T-helper 1 cell treated with Interleukin-12 subunit alpha and Interleukin-12 subunit beta and Interleukin-4 antibody, amounts not matched to agents 30 μg/mL and 1 μg/mL, for 36 hours (primary cell): ENCODE measurements around the gene LSAMP.

Source experiments
- H3K27ac Mint-ChIP-seq: one replicate; pipeline ENCODE4 v1.8.0; 2021; ENCODE audit warnings: mild to moderate bottlenecking, mixed read lengths
- H3K27me3 Mint-ChIP-seq: one replicate; pipeline ENCODE4 v1.8.0; 2021; ENCODE audit warnings: low read depth, mixed read lengths
- H3K36me3 Mint-ChIP-seq: one replicate; pipeline ENCODE4 v1.8.0; 2021; ENCODE audit warnings: low read depth, mixed read lengths
- H3K4me1 Mint-ChIP-seq: one replicate; pipeline ENCODE4 v1.8.0; 2021; ENCODE audit warnings: low read depth, mixed read lengths
- H3K4me3 Mint-ChIP-seq: one replicate; pipeline ENCODE4 v1.8.0; 2021; ENCODE audit warnings: mild to moderate bottlenecking, moderate library complexity, mixed read lengths
- H3K9me3 Mint-ChIP-seq: one replicate; pipeline ENCODE4 v1.8.0; 2021; ENCODE audit warnings: mixed read lengths

Gene LSAMP

GRCh38 chr3:116350119-116350733 is 95.1 kb downstream of the LSAMP start:
- Mint-ChIP-seq H3K9me3 (no peaks in the 10 kb centered on the region), H3K27ac (no peak overlapping the region), H3K27me3 (no peaks in the 10 kb centered on the region), H3K4me3 (no peak overlapping the region), H3K4me1 (no peaks in the 10 kb centered on the region), H3K36me3 (no peaks in the 10 kb centered on the region)

DNA sequence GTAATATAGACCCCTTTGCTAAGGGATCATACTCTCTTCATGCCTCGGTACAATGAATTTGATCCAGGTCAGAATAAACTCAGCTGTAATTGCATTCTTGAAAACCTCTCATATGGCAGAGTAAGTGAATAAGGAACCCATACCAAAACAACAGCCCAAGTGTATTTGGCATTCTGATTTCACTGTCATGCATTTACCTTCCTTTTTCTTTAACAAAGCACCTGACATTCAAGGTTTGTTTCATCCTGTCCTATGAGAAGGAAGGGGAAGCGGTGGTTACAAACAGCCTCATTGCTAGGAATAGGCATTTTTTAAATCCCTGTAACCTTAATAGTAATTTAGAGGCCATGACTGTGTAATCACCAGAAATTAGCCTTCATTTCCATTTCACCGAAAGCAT is 97.1 kb downstream of the LSAMP start:
- Mint-ChIP-seq H3K27ac (no peak overlapping the region), H3K27me3 (no peaks in the 10 kb centered on the region), H3K36me3 (no peaks in the 10 kb centered on the region), H3K4me3 (no peak overlapping the region), H3K4me1 (no peaks in the 10 kb centered on the region), H3K9me3 (no peaks in the 10 kb centered on the region)

- no peaks in the 10 kb centered on the region for H3K9me3 Mint-ChIP-seq
- no peak overlapping the region for H3K27ac Mint-ChIP-seq
- no peak overlapping the region for H3K4me3 Mint-ChIP-seq
- H3K36me3 Mint-ChIP-seq, result no peaks in the 10 kb centered on the region
- H3K27me3 Mint-ChIP-seq, result no peaks in the 10 kb centered on the region
- no peaks in the 10 kb centered on the region for H3K4me1 Mint-ChIP-seq
Observed at GRCh38 chr3:116342499-116342898, 102.8 kb downstream of the LSAMP start.

- no peak overlapping the region for H3K27ac Mint-ChIP-seq
- H3K36me3 Mint-ChIP-seq, result no peaks in the 10 kb centered on the region
- H3K27me3 Mint-ChIP-seq, result no peaks in the 10 kb centered on the region
- no peaks in the 10 kb centered on the region for H3K9me3 Mint-ChIP-seq
- H3K4me1 Mint-ChIP-seq, result no peaks in the 10 kb centered on the region
- no peak overlapping the region for H3K4me3 Mint-ChIP-seq
Observed at GRCh38 chr3:116341899-116342298, 103.4 kb downstream of the LSAMP start.

GRCh38 chr3:116341381-116341780 is 103.9 kb downstream of the LSAMP start:
- Mint-ChIP-seq H3K4me3 (no peak overlapping the region), H3K36me3 (no peaks in the 10 kb centered on the region), H3K27ac (no peak overlapping the region), H3K27me3 (no peaks in the 10 kb centered on the region), H3K4me1 (no peaks in the 10 kb centered on the region), H3K9me3 (no peaks in the 10 kb centered on the region)

- Mint-ChIP-seq H3K4me1 (no peaks in the 10 kb centered on the region), H3K27me3 (no peaks in the 10 kb centered on the region), H3K27ac (no peak overlapping the region), H3K9me3 (no peaks in the 10 kb centered on the region), H3K4me3 (no peak overlapping the region), H3K36me3 (no peaks in the 10 kb centered on the region)
Observed at GRCh38 chr3:116340680-116341216, 104.5 kb downstream of the LSAMP start.

- Mint-ChIP-seq H3K9me3 (no peaks in the 10 kb centered on the region), H3K27me3 (no peaks in the 10 kb centered on the region), H3K4me1 (no peaks in the 10 kb centered on the region), H3K27ac (no peak overlapping the region), H3K4me3 (no peak overlapping the region), H3K36me3 (no peaks in the 10 kb centered on the region)
Observed at GRCh38 chr3:116339441-116340028, 105.8 kb downstream of the LSAMP start.

GRCh38 chr3:116338713-116339112 is 106.6 kb downstream of the LSAMP start:
- Mint-ChIP-seq H3K4me3 (no peak overlapping the region), H3K4me1 (no peaks in the 10 kb centered on the region), H3K27me3 (no peaks in the 10 kb centered on the region), H3K9me3 (no peaks in the 10 kb centered on the region), H3K27ac (no peak overlapping the region), H3K36me3 (no peaks in the 10 kb centered on the region)

GRCh38 chr3:116337229-116337628 is 108.1 kb downstream of the LSAMP start:
- no peak overlapping the region for H3K4me3 Mint-ChIP-seq
- H3K9me3 Mint-ChIP-seq, result no peaks in the 10 kb centered on the region
- H3K4me1 Mint-ChIP-seq, result no peaks in the 10 kb centered on the region
- H3K27me3 Mint-ChIP-seq, result no peaks in the 10 kb centered on the region
- no peak overlapping the region for H3K27ac Mint-ChIP-seq
- no peaks in the 10 kb centered on the region for H3K36me3 Mint-ChIP-seq

DNA sequence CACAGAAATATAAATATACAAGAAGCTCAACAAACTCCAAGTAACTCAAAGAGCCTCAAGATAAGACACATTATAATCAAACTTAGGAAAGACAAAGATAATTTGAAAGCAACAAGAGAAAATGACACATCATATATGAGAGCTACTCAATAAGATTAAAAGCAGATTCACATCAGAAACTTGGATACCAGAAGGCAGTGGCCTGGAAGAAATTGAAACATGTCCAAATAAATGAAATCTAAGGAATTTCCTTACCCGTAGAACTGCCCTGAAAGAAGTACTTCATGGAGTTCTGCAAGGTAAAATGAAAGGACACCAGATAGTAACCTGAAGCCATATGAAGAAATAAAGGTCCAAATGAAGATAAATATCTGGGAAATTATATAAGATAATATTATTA is 113.9 kb downstream of the LSAMP start:
- no peaks in the 10 kb centered on the region for H3K36me3 Mint-ChIP-seq
- H3K4me1 Mint-ChIP-seq, result no peaks in the 10 kb centered on the region
- no peak overlapping the region for H3K4me3 Mint-ChIP-seq
- no peak overlapping the region for H3K27ac Mint-ChIP-seq
- peaks cover 7% of the 10 kb centered on the region for H3K9me3 Mint-ChIP-seq
- no peaks in the 10 kb centered on the region for H3K27me3 Mint-ChIP-seq

- H3K4me1 Mint-ChIP-seq, result no peaks in the 10 kb centered on the region
- H3K27ac Mint-ChIP-seq, result no peak overlapping the region
- no peaks in the 10 kb centered on the region for H3K36me3 Mint-ChIP-seq
Observed at GRCh38 chr3:116322750-116323375, 122.4 kb downstream of the LSAMP start.

DNA sequence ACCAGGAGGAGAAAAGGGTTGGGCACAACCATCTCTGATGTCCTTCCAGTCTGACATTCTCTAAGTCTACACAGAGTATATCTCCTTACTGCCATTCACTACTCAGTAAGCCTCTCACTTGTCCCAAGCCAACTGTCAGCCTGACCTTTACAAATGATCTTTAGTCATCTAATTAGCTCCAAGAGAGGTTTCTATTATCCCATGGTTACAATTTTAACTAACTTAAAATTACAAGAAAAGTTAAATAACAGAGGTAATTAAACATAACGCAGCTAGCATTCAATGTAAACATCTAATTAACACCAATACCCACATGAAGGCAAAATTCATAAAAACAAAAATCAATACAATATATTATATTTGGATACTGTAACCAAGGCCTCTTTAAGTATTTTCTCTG is 126.9 kb downstream of the LSAMP start:
- Mint-ChIP-seq H3K27me3 (no peaks in the 10 kb centered on the region), H3K4me3 (no peak overlapping the region), H3K4me1 (no peaks in the 10 kb centered on the region), H3K36me3 (no peaks in the 10 kb centered on the region), H3K9me3 (peaks cover 15% of the 10 kb centered on the region), H3K27ac (no peak overlapping the region)

More at GRCh38 chr3:116322750-116323375, 122.4 kb downstream of the LSAMP start:
- Mint-ChIP-seq H3K9me3 (peaks cover 10% of the 10 kb centered on the region), H3K4me3 (no peak overlapping the region), H3K27me3 (no peaks in the 10 kb centered on the region)

- peaks cover 12% of the 10 kb centered on the region for H3K9me3 Mint-ChIP-seq
- no peaks in the 10 kb centered on the region for H3K36me3 Mint-ChIP-seq
- H3K27me3 Mint-ChIP-seq, result no peaks in the 10 kb centered on the region
- H3K27ac Mint-ChIP-seq, result no peak overlapping the region
- no peaks in the 10 kb centered on the region for H3K4me1 Mint-ChIP-seq
- H3K4me3 Mint-ChIP-seq, result no peak overlapping the region
Observed at GRCh38 chr3:116316771-116317170, 128.5 kb downstream of the LSAMP start.

DNA sequence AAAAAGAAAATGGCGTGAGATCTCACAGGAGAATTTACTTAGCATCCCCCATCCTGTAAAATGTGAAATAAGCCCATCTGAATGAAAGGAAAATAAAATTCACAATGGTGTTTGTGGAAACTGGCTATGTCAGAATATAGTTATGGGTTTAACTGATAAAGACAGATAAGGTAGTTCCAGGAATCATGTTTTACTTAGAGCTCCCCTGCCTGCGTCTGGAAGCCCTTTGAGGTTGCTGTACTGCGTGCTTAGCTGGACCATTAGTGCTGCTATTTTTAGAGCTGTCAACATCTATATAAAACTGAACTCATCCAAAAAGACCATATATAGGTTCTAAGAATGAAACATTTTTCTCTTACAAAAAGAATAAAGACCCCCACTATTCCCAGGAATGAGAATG is 130.8 kb downstream of the LSAMP start:
- no peaks in the 10 kb centered on the region for H3K36me3 Mint-ChIP-seq
- no peak overlapping the region for H3K4me3 Mint-ChIP-seq
- peaks cover 8% of the 10 kb centered on the region for H3K9me3 Mint-ChIP-seq
- no peaks in the 10 kb centered on the region for H3K4me1 Mint-ChIP-seq
- no peaks in the 10 kb centered on the region for H3K27me3 Mint-ChIP-seq
- no peak overlapping the region for H3K27ac Mint-ChIP-seq

- no peaks in the 10 kb centered on the region for H3K27me3 Mint-ChIP-seq
- no peaks in the 10 kb centered on the region for H3K4me1 Mint-ChIP-seq
- no peaks in the 10 kb centered on the region for H3K36me3 Mint-ChIP-seq
Observed at GRCh38 chr3:116306720-116307119, 138.6 kb downstream of the LSAMP start.

More at GRCh38 chr3:116306720-116307119, 138.6 kb downstream of the LSAMP start:
- Mint-ChIP-seq H3K27ac (no peak overlapping the region), H3K9me3 (no peaks in the 10 kb centered on the region), H3K4me3 (no peak overlapping the region)
